NOMO-1 treated with DMSO at 0.1 percent for 48 hours (cell line): ENCODE results near the gene LEO1.
"Not testable (repeated sequence)": the region's sequence is repeated elsewhere in the genome, so short reads cannot be mapped to it uniquely, and the experiment has no call there.

Source experiments
- DNase-seq: peaks from one replicate; lab custom pipeline; 2025; ENCODE audit not compliant: unreplicated experiment; lab: John Stamatoyannopoulos, UW

Gene LEO1

GRCh38 chr15:52004806-52005205 is 33.2 kb upstream of the LEO1 start:
- DNase-seq = no peak

DNA sequence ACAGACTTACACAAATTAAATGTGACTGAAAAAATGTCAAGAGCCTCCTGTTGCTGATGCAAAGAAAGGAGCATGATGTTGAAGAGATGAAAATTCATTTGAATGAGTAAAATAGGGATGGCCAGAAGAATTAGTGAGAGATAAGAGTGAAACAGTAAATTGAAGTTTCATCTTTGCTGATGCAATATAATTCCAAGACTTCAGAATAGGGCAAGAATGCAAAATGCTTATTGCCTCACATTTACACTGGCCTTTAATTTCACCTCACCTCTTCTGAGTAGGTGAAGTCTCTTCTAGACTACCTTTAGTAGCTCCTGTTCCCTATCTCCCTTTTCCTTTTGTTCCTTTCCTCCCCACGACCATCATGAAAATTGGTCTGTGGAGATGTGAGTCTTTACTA is 32.1 kb upstream of the LEO1 start:
- DNase-seq = no peak

- DNase-seq = not testable (repeated sequence)
Measured at GRCh38 chr15:52003089-52003488, 31.5 kb upstream of the LEO1 start.

DNA sequence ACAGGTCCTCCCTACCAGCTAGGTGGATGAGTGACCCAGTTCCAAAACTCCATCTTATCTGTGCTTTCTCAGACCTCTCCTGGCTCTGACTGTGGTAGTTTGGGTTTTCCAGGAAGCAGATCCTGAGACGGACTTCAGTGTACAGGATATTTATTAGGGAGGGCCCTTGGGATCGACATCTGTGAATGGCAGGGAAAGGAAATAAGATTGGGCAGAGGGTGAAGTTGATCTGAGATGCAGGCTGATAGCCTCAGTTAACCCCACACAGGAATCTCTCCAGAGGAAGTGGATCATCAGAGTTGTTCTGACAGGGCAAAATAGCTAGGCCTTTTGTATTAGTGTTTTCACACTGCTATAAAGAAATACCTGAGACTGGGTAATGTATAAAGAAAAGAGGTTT is 30.8 kb upstream of the LEO1 start:
- no peak for DNase-seq

- DNase-seq = no peak
Measured at GRCh38 chr15:51992953-51993352, 21.4 kb upstream of the LEO1 start.

- DNase-seq = no peak
Measured at GRCh38 chr15:51991141-51991540, 19.6 kb upstream of the LEO1 start.

DNA sequence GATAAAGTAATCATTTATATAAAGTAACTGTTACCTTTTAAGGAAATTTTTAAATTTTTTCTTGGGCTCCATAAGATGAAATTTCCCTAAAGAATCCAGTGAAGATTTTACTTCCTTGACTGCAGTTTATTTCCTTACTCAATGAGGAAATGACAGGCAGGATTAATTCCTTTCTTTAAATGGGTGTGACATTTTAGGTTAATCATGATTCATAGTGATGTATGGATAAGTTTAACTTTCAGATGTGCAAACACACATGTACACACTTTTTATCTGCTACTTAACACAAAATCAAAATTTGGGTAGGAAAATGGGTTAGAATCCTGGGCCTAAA is 11.2 kb upstream of the LEO1 start:
- DNase-seq = no peak

DNA sequence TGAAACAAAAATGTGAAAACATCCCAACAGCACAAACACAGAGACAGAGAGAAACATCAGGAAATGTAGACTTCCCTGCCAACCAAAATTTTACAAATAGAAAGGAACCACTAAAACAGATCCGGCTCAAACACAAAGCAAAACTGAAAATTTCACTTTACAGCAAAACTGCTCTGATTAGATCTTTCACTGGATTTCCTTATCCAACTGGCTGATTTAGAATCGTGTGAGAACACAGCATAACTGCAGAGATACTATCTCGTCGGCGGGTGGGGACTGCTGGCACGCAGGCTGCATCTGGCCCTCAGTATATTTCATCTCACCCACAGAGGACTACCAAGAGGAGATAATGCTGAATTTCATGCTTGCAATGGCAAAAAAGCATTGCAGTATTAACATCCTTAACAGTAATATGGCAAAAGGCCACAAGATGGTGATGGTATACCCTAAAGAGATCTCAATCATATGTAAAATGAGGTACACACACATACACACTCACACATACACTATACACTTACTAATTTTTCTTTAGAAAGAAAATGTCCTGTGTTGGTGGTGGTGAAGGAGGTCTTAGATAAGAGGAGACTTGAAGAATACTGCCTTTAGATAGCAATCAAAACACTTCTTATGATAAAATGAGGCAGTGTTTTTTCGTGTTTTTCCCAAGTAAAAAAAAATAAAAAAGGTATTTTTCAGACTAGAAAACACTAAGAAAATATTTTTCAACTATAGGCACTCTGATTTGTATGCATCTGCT is 10.6 kb upstream of the LEO1 start:
- DNase-seq = peak; percentile 92

DNA sequence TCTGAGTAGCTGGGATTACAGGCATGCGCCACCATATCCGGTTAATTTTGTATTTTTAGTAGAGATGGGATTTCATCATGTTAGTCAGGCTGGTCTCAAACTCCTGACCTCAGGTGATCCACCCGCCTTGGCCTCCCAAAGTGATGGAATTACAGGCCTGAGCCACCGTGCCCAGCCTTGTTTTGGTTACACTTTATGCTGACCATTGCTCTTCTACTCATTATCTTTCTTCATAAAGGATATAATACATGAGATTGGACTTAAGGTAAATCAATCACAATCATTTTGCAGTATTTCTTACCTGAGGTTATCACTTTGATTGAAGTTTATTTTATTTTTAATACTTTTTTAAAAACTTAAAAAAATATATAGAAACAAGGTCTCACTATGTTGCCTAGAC is 2.2 kb upstream of the LEO1 start:
- DNase-seq = no peak

- DNase-seq = no peak
Measured at GRCh38 chr15:51973220-51973619, 1.6 kb upstream of the LEO1 start.

- DNase-seq = no peak
Measured at GRCh38 chr15:51971032-51971374, 575 bp downstream of the LEO1 start.

- no peak for DNase-seq
Measured at GRCh38 chr15:51970132-51970817, 1.3 kb downstream of the LEO1 start.

- no peak for DNase-seq
Measured at GRCh38 chr15:51969728-51970127, 1.9 kb downstream of the LEO1 start.

- no peak for DNase-seq
Measured at GRCh38 chr15:51967583-51967982, 4.0 kb downstream of the LEO1 start.

- DNase-seq = no peak
Measured at GRCh38 chr15:51966192-51966591, 5.4 kb downstream of the LEO1 start.

- no peak for DNase-seq
Measured at GRCh38 chr15:51965691-51966090, 5.9 kb downstream of the LEO1 start.

DNA sequence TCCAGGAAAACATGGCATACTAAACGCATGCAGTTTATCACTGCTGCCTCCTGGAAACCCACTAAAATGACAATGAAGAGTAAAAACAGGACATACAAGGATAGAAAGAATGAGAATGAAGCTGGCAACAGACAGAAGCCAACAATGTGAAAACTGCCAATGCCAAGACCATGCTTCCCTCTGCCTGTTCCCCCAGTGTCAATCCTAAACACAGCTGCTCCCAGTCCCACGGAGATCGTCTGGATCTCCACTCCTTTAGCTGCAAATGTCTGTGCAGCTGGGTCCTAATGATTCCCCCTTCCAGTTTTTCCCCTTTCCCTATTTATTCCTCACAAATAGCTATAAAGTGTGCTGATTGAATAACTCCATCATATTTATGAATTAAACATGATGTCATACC is 16.1 kb downstream of the LEO1 start:
- no peak for DNase-seq

DNA sequence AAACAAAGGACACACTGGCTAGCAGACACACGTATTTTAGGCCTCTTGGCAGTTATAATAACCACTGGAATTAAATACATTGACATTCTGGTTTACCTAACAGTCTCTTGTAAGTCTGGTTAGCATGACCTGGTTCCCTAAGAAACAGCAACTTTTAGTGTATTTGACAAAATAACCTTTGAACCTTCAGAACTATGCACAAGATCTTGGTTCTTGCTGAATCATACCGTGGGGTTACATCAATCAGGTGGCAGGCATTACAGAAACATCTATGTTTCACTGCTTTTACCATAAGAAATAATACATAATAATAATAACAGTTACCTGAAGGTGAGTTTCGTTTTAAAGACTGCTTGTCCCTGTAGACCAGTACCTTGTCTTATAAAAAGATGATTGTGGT is 18.8 kb downstream of the LEO1 start:
- no peak for DNase-seq

DNA sequence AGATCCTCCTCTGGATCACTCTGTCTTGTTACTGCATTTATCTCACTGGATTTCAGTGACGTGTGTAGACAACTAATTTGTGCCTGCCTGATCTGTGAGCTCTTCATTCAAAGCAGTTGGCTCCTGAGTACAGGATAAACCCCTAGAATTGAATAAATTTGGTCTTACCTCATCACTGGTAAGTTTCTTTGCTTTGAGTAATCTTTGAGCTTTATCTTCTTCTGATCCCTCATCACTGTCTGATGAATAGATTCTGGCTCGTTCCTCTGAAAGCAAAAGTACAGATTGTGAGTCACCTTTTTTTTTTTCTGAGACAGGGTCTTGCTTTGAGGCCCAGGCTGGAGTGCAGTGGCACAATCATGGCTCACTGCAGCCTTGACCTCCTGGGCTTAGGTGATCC is 24.5 kb downstream of the LEO1 start:
- DNase-seq = no peak

GRCh38 chr15:51939216-51939615 is 32.4 kb downstream of the LEO1 start:
- DNase-seq = no peak

GRCh38 chr15:51938286-51938685 is 33.3 kb downstream of the LEO1 start:
- DNase-seq = no peak

DNA sequence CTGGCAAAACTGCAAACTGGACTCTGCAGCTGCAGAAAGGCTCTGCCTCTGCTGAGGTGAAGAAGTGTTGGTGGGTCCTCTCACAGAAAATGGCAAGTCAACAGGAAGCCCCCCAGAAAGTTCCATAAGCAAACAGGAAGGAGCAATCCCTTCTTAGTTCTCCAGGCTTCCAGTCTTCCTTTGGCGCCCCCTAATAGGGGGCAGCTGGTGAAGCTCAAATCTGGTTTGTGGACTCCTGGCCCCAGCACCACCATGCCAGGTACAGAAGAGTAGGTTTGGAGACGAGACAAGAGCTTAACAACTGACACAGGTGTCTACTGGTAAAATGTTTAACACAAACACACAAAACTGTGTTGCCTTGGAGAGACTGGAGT is 35.5 kb downstream of the LEO1 start:
- no peak for DNase-seq

DNA sequence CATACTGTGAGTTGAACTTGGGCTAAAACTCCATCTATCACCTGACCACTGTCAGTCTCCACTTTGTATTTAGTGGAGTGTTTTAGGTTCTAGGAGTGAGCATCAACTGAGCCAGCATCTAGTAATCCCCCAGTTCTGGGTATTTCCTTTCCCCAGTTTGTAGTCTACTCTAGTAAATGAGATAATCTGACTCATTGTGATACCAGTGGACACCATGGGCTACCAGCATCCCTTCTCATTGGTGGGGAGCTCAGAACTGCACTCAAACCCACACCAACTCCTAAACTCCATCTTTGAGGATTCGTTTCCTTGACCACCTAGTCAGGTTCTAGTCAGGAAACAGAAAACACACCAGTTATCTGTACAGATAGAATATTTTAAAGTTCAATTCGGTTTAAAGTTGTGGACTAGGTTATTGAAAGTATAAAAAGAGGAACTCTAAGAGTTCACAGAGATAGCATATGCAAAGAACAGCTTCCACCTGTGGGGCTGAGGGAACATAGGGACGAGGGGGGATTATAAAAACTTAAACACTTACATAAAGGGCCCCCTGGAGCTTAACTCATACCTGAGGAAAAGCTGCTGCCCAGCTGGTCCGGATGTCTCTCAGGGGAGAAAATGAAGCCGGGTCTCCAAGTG is 36.0 kb downstream of the LEO1 start:
- no peak for DNase-seq
